GM23338 (cell line): Measurements from ENCODE around the gene HSP90AB1.

ENCODE experiments used
- CREB1 ChIP-seq: fragments of 250-450 bp; sonication (Bioruptor Pico); IDR thresholded peaks from 2 replicates; pipeline ENCODE4 v1.5.0; 2020; ENCODE audit warnings: low read depth, mild to moderate bottlenecking, moderate library complexity
- EZH2 ChIP-seq: fragments of 200-600 bp; sonication (generic); IDR thresholded peaks from one replicate; pipeline ENCODE4 v1.8.0; 2017; ENCODE audit warnings: antibody characterized with exemption, mild to moderate bottlenecking, low read depth; ENCODE audit not compliant: unreplicated experiment
- POLR2AphosphoS5 ChIP-seq: IDR thresholded peaks from 2 replicates; pipeline ENCODE4 v1.6.1; 2016; ENCODE audit warnings: antibody characterized with exemption, low read depth
- TF ChIP-seq, protein P1 (sequence below): IDR thresholded peaks from one replicate; pipeline ENCODE4 v1.6.1; 2018; ENCODE audit warnings: antibody characterized with exemption; ENCODE audit not compliant: unreplicated experiment
- TF ChIP-seq, protein P2 (sequence below), 2 experiments: fragments of 200-600 bp in 1 of 2; sonication (generic) in 1 of 2; conservative IDR thresholded peaks; 2 replicates each; pipeline versions ENCODE4 v1.5.1 to v1.6.1; 2016 to 2017; ENCODE audit warnings: antibody characterized with exemption in 2 of 2, low read depth in 2 of 2, mild to moderate bottlenecking in 2 of 2, moderate library complexity in 1 of 2

DNA sequence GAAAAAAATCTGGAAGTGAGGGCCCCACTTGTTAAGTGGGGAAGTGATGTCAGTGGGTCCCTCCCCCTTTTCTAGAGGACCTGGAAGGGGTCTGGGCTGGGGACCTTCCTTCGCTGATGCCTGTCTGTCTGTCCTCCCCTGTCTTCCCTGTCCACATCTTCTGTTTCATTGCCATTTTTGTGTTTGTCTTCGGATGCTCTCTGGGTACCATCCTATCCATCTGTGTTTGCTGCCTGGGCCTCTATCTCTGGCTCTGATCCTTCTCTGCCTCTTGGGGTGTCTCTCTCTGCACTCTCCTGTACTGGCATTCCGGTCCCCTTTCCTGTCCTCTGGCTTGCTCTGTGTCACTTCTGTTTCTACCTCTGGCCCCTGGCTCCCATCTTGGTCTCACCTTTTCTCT is 25.6 kb downstream of the HSP90AB1 start:
- TF ChIP-seq, protein P1, sequence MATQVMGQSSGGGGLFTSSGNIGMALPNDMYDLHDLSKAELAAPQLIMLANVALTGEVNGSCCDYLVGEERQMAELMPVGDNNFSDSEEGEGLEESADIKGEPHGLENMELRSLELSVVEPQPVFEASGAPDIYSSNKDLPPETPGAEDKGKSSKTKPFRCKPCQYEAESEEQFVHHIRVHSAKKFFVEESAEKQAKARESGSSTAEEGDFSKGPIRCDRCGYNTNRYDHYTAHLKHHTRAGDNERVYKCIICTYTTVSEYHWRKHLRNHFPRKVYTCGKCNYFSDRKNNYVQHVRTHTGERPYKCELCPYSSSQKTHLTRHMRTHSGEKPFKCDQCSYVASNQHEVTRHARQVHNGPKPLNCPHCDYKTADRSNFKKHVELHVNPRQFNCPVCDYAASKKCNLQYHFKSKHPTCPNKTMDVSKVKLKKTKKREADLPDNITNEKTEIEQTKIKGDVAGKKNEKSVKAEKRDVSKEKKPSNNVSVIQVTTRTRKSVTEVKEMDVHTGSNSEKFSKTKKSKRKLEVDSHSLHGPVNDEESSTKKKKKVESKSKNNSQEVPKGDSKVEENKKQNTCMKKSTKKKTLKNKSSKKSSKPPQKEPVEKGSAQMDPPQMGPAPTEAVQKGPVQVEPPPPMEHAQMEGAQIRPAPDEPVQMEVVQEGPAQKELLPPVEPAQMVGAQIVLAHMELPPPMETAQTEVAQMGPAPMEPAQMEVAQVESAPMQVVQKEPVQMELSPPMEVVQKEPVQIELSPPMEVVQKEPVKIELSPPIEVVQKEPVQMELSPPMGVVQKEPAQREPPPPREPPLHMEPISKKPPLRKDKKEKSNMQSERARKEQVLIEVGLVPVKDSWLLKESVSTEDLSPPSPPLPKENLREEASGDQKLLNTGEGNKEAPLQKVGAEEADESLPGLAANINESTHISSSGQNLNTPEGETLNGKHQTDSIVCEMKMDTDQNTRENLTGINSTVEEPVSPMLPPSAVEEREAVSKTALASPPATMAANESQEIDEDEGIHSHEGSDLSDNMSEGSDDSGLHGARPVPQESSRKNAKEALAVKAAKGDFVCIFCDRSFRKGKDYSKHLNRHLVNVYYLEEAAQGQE, result no peak
- TF ChIP-seq, protein P2, sequence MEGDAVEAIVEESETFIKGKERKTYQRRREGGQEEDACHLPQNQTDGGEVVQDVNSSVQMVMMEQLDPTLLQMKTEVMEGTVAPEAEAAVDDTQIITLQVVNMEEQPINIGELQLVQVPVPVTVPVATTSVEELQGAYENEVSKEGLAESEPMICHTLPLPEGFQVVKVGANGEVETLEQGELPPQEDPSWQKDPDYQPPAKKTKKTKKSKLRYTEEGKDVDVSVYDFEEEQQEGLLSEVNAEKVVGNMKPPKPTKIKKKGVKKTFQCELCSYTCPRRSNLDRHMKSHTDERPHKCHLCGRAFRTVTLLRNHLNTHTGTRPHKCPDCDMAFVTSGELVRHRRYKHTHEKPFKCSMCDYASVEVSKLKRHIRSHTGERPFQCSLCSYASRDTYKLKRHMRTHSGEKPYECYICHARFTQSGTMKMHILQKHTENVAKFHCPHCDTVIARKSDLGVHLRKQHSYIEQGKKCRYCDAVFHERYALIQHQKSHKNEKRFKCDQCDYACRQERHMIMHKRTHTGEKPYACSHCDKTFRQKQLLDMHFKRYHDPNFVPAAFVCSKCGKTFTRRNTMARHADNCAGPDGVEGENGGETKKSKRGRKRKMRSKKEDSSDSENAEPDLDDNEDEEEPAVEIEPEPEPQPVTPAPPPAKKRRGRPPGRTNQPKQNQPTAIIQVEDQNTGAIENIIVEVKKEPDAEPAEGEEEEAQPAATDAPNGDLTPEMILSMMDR (conservative IDR thresholded peaks at IDR 0.05; ENCODE audit: low read depth in 2 of 2), result no peak
- TF ChIP-seq POLR2AphosphoS5 (no peak), EZH2 (no peak), CREB1 (CRISPR knock-in tag) (no peak)
